ENCODE measurements around the gene COPS4. TPM values are rescaled to one million over a fixed set of nuclear protein-coding genes. Genes with fewer than 3 reads are reported as not detected.

The COPS4 gene
- total and polyA plus RNA-seq, 10 of the 15 experiments (the other 5 are each of a cell fraction or from before 2014, with no cell fraction given): 34.2 to 159 (median 66.7) TPM

GRCh38 chr4:83113429-83113786 lies 78.4 kb downstream of the COPS4 start (continued):
- no peak for TF ChIP-seq IRF3 (IDR thresholded peaks at IDR 0.05)
- peak; percentile 49; the same call in 1 of the 2 replicates for TF ChIP-seq GATAD2B (conservative IDR thresholded peaks at IDR 0.05; ENCODE audit: low read depth)
- TF ChIP-seq MXI1 (IDR thresholded peaks at IDR 0.05; ENCODE audit: low read depth, low read length): no peak
- TF ChIP-seq RELA (IDR thresholded peaks at IDR 0.05; ENCODE audit: borderline replicate concordance, partially characterized antibody): no peak
- TF ChIP-seq FOXM1 (IDR thresholded peaks at IDR 0.05; ENCODE audit: low read depth, low read length): no peak
- TF ChIP-seq RUNX3 (IDR thresholded peaks at IDR 0.05; ENCODE audit: low read length): 0 out of 2 replicates have a peak, but pooled peaks have one; percentile 38
- peak; percentile 54 for TF ChIP-seq SMAD1 (IDR thresholded peaks at IDR 0.05; ENCODE audit: low read depth, partially characterized antibody)
- TF ChIP-seq ZNF24 (IDR thresholded peaks at IDR 0.05): no peak
- TF ChIP-seq BMI1 (IDR thresholded peaks at IDR 0.05; ENCODE audit: borderline replicate concordance): 0 out of 2 replicates have a peak, but pooled peaks have one; percentile 52
- TF ChIP-seq CEBPB (IDR thresholded peaks at IDR 0.05; ENCODE audit: borderline replicate concordance in 1 of 2, low read depth in 2 of 2, low read length in 2 of 2): no peak
- TF ChIP-seq NFIC (IDR thresholded peaks at IDR 0.05; ENCODE audit: low read depth, low read length): no peak
- peak; percentile 43; the same call in 1 of the 2 replicates for TF ChIP-seq RELB (IDR thresholded peaks at IDR 0.05; ENCODE audit: low read depth)
- peak; percentile 82 to 86 for TF ChIP-seq IKZF2 (IDR thresholded peaks at IDR 0.05)

Data from GM12878 (cell line).